Measurements from ENCODE around the gene SUPT20H. TPM values are rescaled to one million over a fixed set of nuclear protein-coding genes. Genes with fewer than 3 reads are reported as not detected.

SUPT20H gene
- polyA plus RNA-seq, 3 donors, result 12.6 to 20.9 (median 14.0) TPM

GRCh38 chr13:36966404-36966803 lies 93.1 kb downstream of the SUPT20H start:
- no peak overlapping the region for H3K27ac ChIP-seq (ENCODE audit: low read depth, low read length)
- WGBS, 3 donors, result 91 to 98% (median 96%) methylated on average over 4 of the region's 4 CpGs

DNA sequence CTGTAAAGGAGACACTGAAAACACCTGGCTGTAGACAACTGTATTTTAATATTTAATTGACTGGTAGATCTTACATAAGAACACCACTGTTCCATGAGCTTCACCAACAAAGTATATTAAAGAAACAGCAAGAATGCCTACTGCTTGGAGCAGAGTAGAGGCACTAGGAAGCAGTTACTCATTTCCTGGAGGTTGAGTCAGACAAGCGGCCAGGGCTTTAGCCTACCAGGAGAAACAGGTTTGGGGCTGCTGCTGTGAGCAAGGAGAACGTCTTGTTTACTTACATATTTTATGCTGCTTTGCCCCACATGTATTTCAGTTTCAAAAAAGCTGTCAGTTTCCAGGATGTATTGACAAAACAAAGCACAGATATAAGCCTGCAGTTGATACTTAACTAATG lies 93.7 kb downstream of the SUPT20H start:
- no peak overlapping the region for H3K27ac ChIP-seq (ENCODE audit: low read depth, low read length)
- WGBS, 3 donors, result 66 to 73% (median 66%) methylated on average over 2 of the region's 2 CpGs

DNA sequence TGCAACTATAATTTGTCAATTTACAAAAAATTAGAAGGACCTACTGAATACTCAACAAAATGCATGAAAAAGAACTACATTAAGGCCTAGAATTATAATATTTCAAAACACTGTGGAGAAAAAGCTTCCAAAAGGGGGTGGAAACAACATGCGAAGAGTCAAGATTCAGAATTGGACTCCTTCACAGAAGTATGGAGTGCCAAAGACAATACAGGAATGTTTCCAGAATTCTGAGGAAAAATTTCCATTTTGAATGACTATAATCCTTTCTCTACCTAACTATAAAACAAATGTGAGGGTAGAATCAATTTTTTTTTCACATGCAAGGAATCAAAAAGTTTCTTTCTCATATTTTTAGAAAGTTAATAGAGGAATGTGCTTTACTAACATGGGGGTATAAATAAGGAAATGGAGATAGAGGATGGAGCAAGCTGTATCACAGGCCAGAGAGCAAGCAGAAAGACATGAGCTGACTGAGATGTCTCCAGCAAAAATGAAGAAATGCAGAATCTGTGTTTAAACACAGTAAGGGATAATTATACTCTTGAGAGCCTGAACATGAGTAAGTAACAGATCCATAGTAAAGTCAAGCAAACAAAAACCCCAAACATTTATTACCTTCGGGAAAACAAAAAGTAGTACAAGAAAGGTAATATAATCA lies 99.9 kb downstream of the SUPT20H start:
- 86 to 87% (median 87%) methylated on average over 2 of the region's 2 CpGs for WGBS, 3 donors

More for the DNA sequence above, 99.9 kb downstream of the SUPT20H start:
- no peak overlapping the region for H3K27ac ChIP-seq (ENCODE audit: low read depth, low read length)

Other genes starting within 250 kb of the SUPT20H start
- gene RFXAP, start 240.5 kb downstream of the SUPT20H start, polyA plus RNA-seq, result 1 to 10 TPM; 2.2 to 4.9 (median 2.8) TPM
- 1 to 10 TPM in 2 of 3 donors, under 1 TPM in 1; 0.46 to 2.8 (median 2.7) TPM for gene SMAD9, start 139.4 kb downstream of the SUPT20H start, polyA plus RNA-seq
- gene ALG5, start 60.3 kb downstream of the SUPT20H start, polyA plus RNA-seq, result 10 to 100 TPM; 40.2 to 73.4 (median 41.9) TPM
- gene EXOSC8, start 58.9 kb downstream of the SUPT20H start, polyA plus RNA-seq, result 10 to 100 TPM; 15.3 to 30.5 (median 22.3) TPM
- not detected for gene CSNK1A1L, start 46.0 kb upstream of the SUPT20H start, polyA plus RNA-seq